Stimulated activated CD4-positive, alpha-beta T cell treated with anti-CD3 and anti-CD28 coated beads, Interleukin-2, amount 100 ng/mL, for 4 hours (primary cell): ENCODE measurements around the gene PRPF31.

Experiments
- DNase-seq: peaks from one replicate; pipeline ENCODE4 v3.0.0-alpha.2; 2020; ENCODE audit warnings: low read depth

The PRPF31 gene

DNA sequence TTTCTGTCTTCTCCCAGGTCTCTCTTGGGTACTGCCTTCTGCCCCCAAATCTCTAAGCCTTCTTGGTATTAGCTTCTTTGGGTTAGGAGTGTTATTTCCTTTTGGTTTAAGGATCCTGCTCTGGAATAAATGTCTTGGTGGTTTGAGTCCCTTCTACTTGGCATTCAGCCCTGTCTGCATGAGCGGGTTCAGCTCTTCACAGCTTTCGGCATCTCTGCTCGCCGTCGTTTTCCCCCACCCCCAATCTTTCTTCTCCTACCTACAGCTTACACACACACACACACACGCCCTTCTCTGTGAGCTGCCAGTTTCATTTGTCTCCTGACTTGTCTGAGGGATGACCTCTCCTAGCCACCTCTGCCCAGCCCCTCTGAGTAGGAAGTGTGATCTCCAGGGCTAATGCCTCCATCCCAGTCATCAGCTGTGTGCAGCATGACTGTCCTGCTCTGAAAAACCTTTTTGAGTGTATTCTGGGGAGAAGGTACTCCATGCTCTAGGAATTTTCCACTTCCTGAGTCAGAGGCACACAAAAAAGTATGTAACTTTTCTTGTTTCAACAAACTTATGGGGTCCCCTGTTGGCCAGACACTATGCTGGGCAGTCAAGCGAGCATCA is 26.7 kb downstream of the PRPF31 start:
- DNase-seq: no peak

DNA sequence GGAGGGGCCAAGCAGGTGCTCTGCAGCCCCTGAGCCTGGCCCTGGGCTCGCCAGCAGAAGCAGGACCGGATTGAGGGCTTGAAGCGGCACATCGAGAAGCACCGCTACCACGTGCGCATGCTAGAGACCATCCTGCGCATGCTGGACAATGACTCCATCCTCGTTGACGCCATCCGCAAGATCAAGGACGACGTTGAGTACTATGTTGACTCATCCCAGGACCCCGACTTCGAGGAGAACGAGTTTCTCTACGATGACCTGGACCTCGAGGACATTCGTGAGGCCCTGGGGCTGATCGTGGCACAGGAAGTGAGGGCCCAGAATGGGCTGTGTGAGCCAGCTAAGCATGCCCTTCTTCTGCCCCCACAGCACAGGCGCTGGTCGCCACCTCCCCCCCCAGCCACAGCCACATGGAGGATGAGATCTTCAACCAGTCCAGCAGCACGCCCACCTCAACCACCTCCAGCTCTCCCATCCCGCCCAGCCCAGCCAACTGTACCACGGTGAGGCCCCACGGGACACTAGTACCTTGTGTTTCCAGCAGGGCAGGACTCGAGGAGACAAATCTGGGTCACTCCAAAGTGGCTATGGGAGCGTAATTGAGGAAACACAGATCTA is 30.1 kb downstream of the PRPF31 start:
- no peak for DNase-seq

DNA sequence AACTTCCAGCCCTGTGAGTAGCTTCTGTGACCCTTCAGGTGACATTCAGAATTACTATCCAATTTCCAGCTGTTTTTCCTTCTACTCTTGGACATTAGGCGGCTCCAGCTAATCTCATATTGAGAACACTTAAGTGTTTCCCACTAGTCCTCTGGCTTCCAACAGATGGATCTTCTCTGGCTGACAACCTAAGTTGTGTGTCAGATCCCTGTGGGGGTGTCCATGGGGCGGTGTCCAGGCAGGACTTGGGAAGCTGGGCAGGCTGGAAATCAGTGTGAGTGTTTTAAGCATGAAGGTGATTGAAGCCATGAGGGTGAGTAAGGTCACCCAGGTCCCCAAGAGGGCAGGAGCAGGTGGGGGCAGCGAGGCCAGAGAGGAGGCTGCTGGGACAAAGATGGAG is 32.1 kb downstream of the PRPF31 start:
- no peak for DNase-seq

DNA sequence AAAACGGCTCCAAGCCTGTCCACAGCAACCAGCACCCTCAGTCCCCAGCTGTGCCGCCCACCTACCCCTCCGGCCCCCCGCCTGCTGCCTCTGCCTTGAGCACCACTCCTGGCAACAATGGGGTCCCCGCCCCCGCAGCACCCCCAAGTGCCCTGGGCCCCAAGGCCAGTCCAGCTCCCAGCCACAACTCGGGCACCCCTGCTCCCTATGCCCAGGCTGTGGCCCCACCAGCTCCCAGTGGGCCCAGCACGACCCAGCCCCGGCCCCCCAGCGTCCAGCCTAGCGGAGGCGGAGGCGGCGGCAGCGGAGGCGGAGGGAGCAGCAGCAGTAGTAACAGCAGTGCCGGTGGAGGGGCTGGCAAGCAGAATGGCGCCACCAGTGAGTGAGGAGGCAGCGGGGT is 32.6 kb downstream of the PRPF31 start:
- DNase-seq: no peak

DNA sequence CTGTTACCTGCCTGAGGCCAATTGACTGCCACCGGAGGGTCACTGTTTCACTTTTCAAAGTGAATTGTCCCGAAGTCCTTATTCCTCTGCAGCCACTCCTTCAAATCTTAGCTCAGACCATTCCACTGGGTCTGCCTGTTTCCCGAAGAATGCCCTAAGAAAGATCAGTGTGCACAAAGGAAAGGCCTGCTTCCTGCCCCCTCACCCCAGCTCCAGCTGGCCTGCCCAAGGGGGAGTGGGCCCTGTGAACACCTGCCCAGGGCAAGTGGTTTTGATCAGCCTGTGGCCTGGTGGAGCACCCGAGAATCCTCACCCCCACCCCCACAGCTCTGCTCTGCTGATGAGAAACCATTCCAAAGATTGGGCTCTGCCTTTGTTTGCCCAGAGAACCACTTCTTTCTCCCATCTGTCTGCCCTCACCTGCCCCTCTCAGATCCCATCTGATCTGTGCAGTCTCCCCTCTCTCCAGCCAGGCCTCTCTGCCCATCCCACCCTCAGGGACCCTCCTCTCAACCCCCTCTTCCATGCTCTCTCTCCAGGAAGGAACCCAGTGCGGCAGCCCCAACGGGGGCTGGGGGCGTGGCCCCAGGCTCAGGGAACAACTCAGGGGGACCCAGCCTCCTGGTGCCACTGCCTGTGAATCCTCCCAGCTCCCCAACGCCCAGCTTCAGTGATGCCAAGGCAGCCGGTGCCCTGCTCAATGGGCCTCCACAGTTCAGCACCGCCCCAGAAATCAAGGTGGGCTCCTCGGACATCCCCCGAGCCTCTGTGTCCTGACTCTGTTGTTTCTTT is 33.7 kb downstream of the PRPF31 start:
- no peak for DNase-seq

DNA sequence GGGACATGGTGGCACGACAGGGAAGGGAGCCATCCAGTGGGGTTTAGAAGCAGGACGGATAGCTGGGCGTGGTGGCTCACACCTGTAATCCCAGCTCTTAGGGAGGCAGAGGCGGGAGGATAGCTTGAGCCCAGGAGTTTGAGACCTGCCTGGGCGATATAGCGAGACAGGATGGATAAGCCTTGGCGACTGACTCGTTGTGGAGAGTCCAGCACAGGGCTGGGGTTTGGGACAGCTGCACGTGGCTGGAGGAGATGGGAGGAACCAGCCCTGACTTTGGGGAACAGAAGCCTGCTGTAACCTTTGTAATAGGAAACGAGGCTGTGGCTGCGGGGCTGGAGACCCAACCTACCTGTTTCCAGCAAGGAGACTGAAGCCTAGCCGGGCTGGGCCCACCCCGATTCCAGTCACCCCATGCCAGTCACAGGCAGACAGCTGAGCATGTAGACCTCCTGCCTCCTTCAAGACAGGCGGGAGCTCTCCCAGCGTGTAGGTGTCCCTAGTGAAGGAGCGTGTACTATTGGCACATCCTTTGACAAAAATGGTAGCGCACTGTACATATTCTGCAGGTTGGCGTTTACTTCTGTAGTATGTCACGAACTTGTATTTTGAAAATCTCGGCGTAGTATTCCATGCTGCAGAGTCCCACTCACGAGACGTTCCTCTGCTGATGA is 35.9 kb downstream of the PRPF31 start:
- DNase-seq: no peak

DNA sequence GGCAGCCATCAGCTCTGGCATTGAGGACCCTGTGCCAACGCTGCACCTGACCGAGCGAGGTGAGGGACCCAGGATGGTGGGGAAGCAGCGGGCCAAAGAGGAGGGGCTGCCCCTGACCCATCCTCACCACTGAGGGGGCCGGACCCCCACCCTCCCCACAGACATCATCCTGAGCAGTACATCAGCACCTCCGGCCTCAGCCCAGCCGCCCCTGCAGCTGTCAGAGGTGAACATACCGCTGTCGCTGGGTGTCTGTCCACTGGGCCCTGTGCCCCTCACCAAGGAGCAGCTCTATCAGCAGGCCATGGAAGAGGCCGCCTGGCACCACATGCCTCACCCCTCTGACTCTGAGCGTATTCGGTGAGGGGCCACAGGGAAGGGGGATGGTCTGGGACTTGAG is 36.7 kb downstream of the PRPF31 start:
- DNase-seq: no peak

DNA sequence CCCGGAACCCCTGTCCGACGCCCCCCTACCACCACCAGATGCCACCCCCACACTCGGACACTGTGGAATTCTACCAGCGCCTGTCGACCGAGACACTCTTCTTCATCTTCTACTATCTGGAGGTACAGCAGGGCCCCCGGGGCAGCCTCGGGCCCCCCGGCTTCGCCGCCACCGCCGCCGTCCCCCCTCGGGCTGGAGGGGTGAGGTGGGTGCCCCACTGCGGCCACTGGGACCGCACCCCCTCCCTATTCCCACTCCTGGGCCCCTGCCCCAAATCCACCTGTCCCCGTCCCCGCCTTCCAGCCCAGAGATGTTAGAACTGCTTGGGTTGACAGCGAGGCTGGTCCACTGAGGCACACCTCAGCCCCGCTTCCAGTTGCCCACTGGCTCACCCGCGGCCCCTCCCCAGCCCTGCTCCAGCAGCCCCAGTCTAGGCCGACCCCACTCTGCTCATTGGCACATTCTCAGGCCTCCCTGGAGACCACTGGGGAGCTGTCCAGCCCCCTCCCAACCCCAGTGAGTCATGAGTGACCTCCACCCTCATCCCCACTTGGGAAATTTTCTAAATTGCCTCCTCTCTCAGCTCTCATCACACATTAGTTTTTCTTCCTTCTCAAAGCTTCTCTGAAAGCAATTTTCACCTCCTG is 37.4 kb downstream of the PRPF31 start:
- no peak for DNase-seq

DNA sequence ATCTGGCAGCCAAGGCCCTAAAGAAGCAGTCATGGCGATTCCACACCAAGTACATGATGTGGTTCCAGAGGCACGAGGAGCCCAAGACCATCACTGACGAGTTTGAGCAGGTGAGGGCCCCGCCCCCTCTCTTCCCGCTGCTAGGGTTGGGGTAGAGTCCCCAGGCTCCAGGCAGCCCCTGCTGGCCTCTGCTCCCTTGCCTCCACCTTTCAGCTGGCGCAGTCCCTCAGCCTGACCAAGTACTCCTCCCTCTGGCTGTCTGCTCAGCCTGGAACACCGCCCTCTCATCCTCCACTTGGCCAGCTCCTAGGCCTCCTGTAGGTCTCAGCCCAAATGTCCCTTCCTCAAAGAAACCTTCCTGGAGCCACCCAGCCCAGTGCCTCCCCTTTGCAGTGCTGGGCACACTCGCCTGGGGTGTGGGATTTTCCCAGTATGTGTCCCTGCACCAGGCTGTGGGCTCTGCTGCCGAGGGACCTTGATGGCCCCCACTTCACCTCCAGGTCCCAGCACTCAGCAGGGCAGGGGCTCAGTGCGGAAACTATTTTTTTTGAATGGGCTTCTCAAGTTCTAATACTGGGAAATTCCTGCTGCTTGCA is 38.3 kb downstream of the PRPF31 start:
- no peak for DNase-seq

DNA sequence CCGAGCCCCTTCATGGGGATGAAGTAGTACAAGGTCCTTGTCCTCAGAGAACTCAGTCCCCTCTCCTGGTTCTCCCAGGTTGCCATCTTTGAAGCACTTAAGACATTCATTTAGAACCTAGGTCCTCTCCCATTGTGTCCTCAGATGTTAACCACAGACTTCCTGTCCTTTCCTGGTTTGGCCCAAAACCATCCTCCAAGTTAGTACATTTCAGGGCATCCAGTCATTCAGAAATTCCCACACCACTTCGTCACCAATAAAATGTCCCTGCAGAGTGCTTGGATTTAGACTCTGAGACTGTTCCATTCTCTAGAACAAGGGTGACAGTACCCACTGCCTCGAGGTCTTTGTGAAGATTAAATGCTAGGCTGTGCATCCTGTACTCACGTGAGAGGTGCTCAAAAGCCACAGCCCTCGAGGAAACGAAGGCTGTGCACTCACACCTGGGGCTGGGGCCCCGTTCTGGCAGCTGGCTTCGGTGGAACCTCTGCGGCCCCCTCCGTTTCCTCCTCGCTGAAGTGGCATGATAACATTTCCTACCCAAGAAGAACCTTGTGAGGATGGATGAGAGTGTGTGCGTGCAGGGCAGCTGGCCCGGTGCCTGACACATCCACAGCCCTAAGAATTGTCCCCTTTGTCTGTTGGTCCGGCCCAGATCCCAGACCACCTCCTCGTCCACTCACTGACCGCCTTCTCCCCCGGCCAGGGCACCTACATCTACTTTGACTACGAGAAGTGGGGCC is 39.2 kb downstream of the PRPF31 start:
- DNase-seq: no peak

DNA sequence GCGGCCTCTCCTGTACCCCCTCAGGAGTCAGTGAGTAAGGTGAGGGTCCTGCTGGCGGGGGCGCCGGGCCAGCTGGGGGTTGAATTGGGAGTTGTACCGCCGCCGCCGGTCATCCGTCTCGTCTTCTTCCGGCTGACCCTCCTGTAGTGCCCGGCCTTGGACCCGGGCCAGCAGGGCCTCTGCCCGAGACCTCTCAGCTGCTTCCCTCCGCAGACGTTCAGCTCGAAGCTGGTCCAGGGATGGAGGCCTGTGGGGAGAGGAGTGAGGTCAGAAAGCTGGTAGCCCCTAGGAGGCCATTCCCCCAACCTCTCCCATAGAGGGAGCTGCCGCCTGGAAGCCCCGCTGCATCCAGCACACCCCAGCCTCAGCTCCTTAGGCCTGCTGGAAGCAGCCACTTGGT is 40.1 kb downstream of the PRPF31 start:
- DNase-seq: no peak

DNA sequence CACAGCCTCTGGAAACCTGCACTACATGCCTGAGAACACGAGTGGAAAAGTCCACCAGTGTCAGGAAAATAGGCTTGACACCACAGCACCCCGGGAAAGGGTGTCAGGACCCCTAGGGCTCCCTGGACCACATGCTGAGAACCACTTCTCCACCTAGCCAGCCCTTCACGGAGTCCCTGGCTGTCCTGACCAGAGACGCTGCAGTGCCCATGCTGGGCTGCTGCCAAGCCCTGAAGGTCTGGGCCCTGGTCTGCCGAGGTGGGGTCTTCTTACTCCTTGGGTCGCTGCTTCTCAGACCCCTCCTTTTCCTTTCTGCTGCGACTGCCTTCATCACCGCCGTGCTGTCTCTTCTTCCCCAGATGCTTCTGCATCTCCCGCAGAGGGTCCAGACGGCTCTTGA is 40.9 kb downstream of the PRPF31 start:
- no peak for DNase-seq

DNA sequence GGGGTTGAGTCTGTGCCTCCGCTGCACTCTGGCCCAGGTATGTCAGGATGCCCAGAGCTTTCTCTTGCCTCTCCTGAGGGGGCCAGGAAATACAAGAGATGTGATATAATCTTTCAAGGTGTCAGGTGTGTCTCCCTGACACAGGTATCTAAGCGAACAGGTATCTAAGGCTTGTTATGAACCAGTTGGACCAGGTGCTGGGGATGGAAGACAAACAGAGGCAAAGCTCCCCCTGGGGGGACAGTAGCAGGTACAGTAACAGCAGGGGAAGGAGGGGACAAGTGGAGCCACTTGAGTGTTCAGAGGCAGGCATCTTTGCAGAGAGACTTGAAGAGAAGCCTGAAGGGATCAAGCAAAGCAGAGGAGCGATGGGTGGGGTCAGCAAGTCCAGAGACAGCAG is 41.4 kb downstream of the PRPF31 start:
- DNase-seq: no peak

DNA sequence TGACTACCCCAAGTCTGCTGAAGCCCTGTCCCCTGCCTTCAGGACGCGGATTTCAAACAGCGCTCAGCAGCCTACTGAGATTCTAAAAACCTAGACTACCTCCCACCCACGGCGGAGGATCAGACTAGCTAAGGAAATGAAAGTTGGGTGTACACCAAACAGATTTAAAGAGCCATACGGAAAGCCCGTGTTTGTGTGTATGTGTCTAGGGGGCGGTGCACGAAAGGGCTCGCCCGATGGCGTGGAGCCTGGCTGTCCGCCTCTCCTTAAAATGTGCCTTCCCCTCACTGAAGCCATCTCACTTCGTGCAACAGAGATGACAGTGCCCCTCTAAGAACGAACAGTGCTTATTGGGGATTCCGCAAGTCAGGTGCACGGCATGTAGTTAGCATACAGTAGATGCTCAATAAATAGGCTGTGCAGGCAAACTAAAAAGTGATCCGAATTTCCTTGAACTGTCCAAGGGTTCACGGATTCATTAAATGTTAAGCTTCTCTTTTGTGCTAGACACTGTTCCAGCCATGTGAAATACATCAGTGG is 43.3 kb downstream of the PRPF31 start:
- DNase-seq: no peak

DNA sequence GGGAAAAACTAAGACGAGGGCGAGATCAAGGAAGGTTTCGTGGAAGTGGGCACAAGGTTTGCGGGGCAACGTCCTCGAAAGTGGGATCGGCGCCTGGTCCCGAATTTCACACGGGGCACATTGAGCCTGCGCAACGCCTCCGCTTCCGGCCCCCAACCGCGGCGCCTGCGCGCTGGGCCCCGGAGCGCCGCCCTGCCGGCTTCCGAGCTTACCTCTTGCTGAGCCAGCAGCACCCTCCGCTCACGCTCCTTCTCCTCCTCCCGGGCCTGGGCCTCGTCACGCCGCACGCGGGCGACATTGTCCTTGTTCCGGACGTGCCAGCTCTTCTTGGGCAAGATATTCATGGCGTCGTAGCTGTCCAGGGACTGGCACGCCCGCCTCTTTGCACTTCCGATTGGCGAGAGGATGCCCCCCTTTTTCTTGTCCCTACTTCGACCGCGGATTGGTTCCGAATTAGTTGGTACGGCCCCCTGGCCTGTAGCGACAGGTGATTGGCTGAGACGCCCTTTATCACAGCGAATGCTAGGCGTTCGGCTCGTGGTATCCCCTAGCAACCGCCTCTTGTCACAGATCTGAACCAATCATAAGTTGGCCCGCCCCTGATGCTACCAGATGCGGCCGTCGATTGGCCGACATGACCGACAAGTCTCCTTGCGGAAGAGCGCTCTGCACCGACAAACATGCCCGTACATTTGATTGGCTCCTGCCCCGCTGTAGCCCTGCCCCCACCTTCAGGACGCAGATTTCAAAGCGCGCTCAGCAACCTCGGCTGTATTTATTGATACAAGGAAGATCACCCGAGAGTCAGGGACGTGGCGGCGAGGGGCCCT is 44.0 kb downstream of the PRPF31 start, which contains the start of gene LENG1:
TSS of gene LENG1 (minus strand) at position 370 of the 830 bp plus-strand sequence. CDS start at position 344, 26 bp downstream.
- peak; percentile 99 for DNase-seq

DNA sequence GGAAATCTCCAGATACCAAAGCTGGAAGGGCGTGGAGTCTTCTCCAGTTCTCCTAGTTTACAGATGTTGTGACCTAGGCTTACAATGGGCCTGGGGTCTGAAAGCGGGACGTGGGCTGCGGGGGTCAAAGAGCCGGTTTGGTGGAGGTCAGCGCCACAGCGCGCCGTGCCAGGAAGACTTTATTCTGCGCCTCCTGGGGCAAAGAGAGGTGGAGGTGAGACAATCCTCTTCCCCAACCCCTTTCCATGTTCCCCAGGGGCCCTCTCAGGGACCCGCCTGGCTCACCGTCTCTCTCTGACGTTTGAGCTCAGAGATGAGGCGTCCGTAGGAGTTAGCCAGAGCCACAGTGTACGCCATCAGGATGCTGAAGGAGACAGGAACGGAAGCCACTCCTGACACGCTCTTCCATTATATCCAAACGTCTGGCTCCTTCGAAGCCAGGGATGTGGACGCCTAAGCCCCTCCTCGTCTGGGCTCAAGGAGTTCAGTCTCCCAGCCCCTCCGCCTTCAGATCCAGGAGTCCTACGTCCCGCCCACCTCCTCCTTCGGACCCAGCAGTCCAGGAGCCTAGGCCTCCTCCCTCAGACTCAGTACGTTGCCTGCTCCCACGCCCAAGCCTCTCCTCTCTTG is 44.7 kb downstream of the PRPF31 start:
- DNase-seq: no peak

DNA sequence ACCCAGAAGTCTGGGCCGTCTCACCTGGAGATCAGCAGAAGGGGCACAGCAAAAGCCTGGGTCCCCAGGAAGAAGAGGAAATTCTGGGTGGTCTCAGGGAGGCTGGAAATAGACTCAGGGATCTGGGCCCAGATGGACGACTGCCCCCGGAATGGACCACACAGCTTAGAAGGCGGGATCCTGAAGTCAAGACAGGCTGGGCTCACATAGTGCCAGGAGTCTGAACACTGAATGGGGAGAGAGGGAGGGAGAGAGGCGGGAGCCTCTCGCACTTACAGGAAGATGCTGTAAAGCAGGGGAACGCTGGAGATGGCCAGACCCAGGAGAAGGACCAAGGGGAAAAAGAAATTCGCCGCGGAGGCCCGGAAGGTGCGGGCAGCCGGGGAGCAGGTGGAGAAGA is 45.3 kb downstream of the PRPF31 start:
- no peak for DNase-seq

DNA sequence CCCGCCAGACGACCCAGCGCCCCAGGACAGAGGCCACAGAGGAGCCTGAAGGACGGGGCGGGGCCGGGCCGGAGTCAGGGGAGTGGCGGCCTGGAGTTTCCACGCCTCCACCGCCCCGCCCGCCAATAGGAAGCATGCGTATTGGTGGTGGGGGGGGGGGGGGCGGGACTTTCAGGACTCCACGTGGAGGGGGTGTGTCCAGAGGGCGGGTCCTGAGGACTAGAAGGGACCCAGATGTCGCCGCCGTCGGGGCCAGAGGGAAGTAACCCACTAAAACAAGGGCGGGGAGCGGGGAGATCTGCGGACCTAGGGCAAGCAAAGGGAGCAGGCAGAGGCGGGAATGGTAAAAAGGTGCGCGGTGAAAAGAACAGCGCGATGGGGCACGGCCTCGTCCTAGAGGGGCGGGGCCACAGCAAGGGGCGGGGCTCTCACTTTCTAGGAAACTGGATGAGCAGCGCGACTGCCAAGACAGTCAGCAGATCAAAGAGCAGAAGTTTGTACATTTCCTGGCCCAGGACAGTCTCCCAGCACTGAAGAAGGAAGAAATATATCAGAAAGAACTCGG is 46.8 kb downstream of the PRPF31 start:
- DNase-seq: peak; percentile 73

DNA sequence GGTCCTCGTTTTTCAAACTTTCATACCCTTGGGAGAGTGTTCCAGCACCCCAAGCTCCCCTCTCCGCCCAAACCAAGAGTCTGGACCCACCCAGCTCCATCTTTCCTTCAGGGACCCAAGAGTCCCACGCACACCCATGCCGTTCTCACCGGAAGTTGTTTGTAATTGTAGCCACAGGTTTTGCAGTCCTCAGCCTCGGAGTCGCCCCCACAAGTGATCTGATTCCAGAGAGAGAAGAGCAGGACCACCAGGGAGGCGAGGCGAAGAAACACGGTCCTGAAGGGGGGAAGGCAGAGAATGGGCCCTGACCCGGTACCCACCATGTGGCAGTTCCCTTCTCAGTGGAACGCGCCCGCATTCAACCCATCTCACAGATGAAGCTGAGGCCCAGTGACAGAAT is 47.3 kb downstream of the PRPF31 start:
- no peak for DNase-seq
